GM19397 (cell line): ENCODE data around the gene ERN1.

Source experiments
- ATAC-seq: cut with Tn5 transposase; IDR thresholded peaks from one replicate; pipeline ENCODE4 v1.9.1; 2021; ENCODE audit warnings: mild to moderate bottlenecking, moderate library complexity; ENCODE audit not compliant: unreplicated experiment

Gene ERN1

GRCh38 chr17:64158831-64159590, 29.1 kb upstream of the ERN1 start:
- no peak for ATAC-seq

GRCh38 chr17:64158406-64158805, 28.5 kb upstream of the ERN1 start:
- ATAC-seq: no peak

GRCh38 chr17:64157669-64158180, 27.8 kb upstream of the ERN1 start:
- ATAC-seq: no peak

GRCh38 chr17:64156670-64157069, 26.7 kb upstream of the ERN1 start:
- ATAC-seq: no peak

- ATAC-seq: no peak
Measured at GRCh38 chr17:64155751-64156544, 26.0 kb upstream of the ERN1 start.

GRCh38 chr17:64155129-64155528, 25.2 kb upstream of the ERN1 start:
- no peak for ATAC-seq

GRCh38 chr17:64154717-64155116, 24.8 kb upstream of the ERN1 start:
- no peak for ATAC-seq

- ATAC-seq: no peak
Measured at GRCh38 chr17:64154313-64154695, 24.4 kb upstream of the ERN1 start.

GRCh38 chr17:64153565-64154312, 23.8 kb upstream of the ERN1 start:
- ATAC-seq: no peak

- ATAC-seq: no peak
Measured at GRCh38 chr17:64152428-64153125, 22.6 kb upstream of the ERN1 start.

- ATAC-seq: no peak
Measured at GRCh38 chr17:64151016-64151368, 21.0 kb upstream of the ERN1 start.

- no peak for ATAC-seq
Measured at GRCh38 chr17:64150237-64151015, 20.5 kb upstream of the ERN1 start.

- no peak for ATAC-seq
Measured at GRCh38 chr17:64149196-64149595, 19.3 kb upstream of the ERN1 start.

- ATAC-seq: no peak
Measured at GRCh38 chr17:64148699-64149098, 18.8 kb upstream of the ERN1 start.

- ATAC-seq: no peak
Measured at GRCh38 chr17:64148017-64148631, 18.2 kb upstream of the ERN1 start.

GRCh38 chr17:64147110-64148016, 17.4 kb upstream of the ERN1 start:
- no peak for ATAC-seq

- peak; percentile 6 for ATAC-seq
Measured at GRCh38 chr17:64146418-64147109, 16.6 kb upstream of the ERN1 start.
